ENCODE data around the gene ATP6V1A.
A peak's percentile ranks its signal among the peaks of the same experiment; 100 is the strongest.

The ATP6V1A gene

GRCh38 chr3:113754494-113755159 is 7.8 kb downstream of the ATP6V1A start:
- Histone ChIP-seq H3K4me2 (ENCODE audit: low read depth, low read length, poor library complexity, severe bottlenecking) (peak overlapping the region; percentile 49), H3K4me3 (ENCODE audit: insufficient read depth, low read length, poor library complexity, severe bottlenecking) (no peak overlapping the region), H4K20me1 (ENCODE audit: low read depth, low read length) (no peaks in the 10 kb centered on the region), H3K9ac (ENCODE audit: low read length) (peak overlapping the region; percentile 22; the same call in 1 of the 2 replicates), H3F3A (ENCODE audit: insufficient read depth) (peaks cover 28% of the 10 kb centered on the region; the same call in 1 of the 2 replicates), H2AFZ (ENCODE audit: low read depth, low read length, severe bottlenecking) (peak overlapping the region; percentile 32), H3K9me2 (replicated peaks; ENCODE audit: insufficient read depth, low read length) (no peaks in the 10 kb centered on the region), H3K27ac (ENCODE audit: low read depth, low read length) (peak overlapping the region; percentile 51), H3K36me3 (ENCODE audit: low read length) (peaks cover 4% of the 10 kb centered on the region; the same call in 1 of the 2 replicates), H3K79me2 (ENCODE audit: insufficient read depth, low read length) (peaks cover 79% of the 10 kb centered on the region), H3K9me3 (ENCODE audit: insufficient read depth, low read length) (no peaks in the 10 kb centered on the region), H3K27me3 (ENCODE audit: low read length) (no peaks in the 10 kb centered on the region)
- TF ChIP-seq EZH2phosphoT487 (conservative IDR thresholded peaks at IDR 0.05; ENCODE audit: low read length), result no peak

GRCh38 chr3:113758389-113759024 is 11.7 kb downstream of the ATP6V1A start:
- H3K79me2 ChIP-seq (ENCODE audit: insufficient read depth, low read length), result peaks cover 63% of the 10 kb centered on the region
- H3K27me3 ChIP-seq (ENCODE audit: low read length), result no peaks in the 10 kb centered on the region
- no peaks in the 10 kb centered on the region for H4K20me1 ChIP-seq (ENCODE audit: low read depth, low read length)
- H2AFZ ChIP-seq (ENCODE audit: low read depth, low read length, severe bottlenecking), result no peak overlapping the region
- no peak for TF ChIP-seq EZH2phosphoT487 (conservative IDR thresholded peaks at IDR 0.05; ENCODE audit: low read length)
- TF ChIP-seq, protein P1, sequence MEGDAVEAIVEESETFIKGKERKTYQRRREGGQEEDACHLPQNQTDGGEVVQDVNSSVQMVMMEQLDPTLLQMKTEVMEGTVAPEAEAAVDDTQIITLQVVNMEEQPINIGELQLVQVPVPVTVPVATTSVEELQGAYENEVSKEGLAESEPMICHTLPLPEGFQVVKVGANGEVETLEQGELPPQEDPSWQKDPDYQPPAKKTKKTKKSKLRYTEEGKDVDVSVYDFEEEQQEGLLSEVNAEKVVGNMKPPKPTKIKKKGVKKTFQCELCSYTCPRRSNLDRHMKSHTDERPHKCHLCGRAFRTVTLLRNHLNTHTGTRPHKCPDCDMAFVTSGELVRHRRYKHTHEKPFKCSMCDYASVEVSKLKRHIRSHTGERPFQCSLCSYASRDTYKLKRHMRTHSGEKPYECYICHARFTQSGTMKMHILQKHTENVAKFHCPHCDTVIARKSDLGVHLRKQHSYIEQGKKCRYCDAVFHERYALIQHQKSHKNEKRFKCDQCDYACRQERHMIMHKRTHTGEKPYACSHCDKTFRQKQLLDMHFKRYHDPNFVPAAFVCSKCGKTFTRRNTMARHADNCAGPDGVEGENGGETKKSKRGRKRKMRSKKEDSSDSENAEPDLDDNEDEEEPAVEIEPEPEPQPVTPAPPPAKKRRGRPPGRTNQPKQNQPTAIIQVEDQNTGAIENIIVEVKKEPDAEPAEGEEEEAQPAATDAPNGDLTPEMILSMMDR (IDR thresholded peaks at IDR 0.05; ENCODE audit: insufficient read depth, low read length, poor library complexity, severe bottlenecking), result no peak
- no peak overlapping the region for H3K4me3 ChIP-seq (ENCODE audit: insufficient read depth, low read length, poor library complexity, severe bottlenecking)
- H3K9me3 ChIP-seq (ENCODE audit: insufficient read depth, low read length), result no peaks in the 10 kb centered on the region
- H3K27ac ChIP-seq (ENCODE audit: low read depth, low read length), result no peak overlapping the region
- no peaks in the 10 kb centered on the region for H3K9me2 ChIP-seq (replicated peaks; ENCODE audit: insufficient read depth, low read length)
- H3F3A ChIP-seq (ENCODE audit: insufficient read depth), result peaks cover 8% of the 10 kb centered on the region; the same call in 1 of the 2 replicates
- peaks cover 4% of the 10 kb centered on the region; the same call in 1 of the 2 replicates for H3K36me3 ChIP-seq (ENCODE audit: low read length)
- no peak overlapping the region for H3K9ac ChIP-seq (ENCODE audit: low read length)
- H3K4me2 ChIP-seq (ENCODE audit: low read depth, low read length, poor library complexity, severe bottlenecking), result no peak overlapping the region

DNA sequence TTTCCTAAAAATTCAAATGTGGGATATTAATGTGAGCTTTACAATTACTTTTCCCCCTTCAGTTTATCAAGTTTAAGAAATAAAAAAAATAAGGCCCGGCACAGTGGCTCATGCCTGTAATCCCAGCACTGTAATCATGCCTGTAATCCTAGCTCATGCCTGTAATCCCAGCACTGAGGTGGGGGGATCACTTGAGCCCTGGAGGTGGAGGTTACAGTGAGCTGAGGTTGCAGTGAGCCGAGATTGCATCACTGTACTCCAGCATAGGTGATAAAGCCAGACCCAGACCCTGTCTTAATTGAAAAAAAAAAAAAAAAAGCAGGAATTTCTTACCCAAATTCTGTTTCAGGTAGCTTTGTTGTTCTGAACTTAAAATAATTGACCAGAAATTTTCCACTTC is 17.9 kb downstream of the ATP6V1A start:
- no peak overlapping the region for H3K9ac ChIP-seq (ENCODE audit: low read length)

More for the DNA sequence above, 17.9 kb downstream of the ATP6V1A start:
- Histone ChIP-seq H3K4me2 (ENCODE audit: low read depth, low read length, poor library complexity, severe bottlenecking) (no peak overlapping the region), H3K79me2 (ENCODE audit: insufficient read depth, low read length) (peaks cover 15% of the 10 kb centered on the region; the same call in 1 of the 2 replicates), H4K20me1 (ENCODE audit: low read depth, low read length) (no peaks in the 10 kb centered on the region), H3K27ac (ENCODE audit: low read depth, low read length) (no peak overlapping the region), H2AFZ (ENCODE audit: low read depth, low read length, severe bottlenecking) (no peak overlapping the region), H3F3A (ENCODE audit: insufficient read depth) (peaks cover 7% of the 10 kb centered on the region; the same call in 1 of the 2 replicates), H3K27me3 (ENCODE audit: low read length) (no peaks in the 10 kb centered on the region), H3K4me3 (ENCODE audit: insufficient read depth, low read length, poor library complexity, severe bottlenecking) (no peak overlapping the region), H3K9me3 (ENCODE audit: insufficient read depth, low read length) (no peaks in the 10 kb centered on the region), H3K36me3 (ENCODE audit: low read length) (no peaks in the 10 kb centered on the region; the same call in 1 of the 2 replicates), H3K9me2 (replicated peaks; ENCODE audit: insufficient read depth, low read length) (no peaks in the 10 kb centered on the region)
- TF ChIP-seq, protein P1 (IDR thresholded peaks at IDR 0.05; ENCODE audit: insufficient read depth, low read length, poor library complexity, severe bottlenecking), result no peak
- no peak for TF ChIP-seq EZH2phosphoT487 (conservative IDR thresholded peaks at IDR 0.05; ENCODE audit: low read length)
